ENCODE results near the gene OPTN. TPM values are rescaled to one million over a fixed set of nuclear protein-coding genes. Genes with fewer than 3 reads are reported as not detected.
"Not testable (repeated sequence)": the region's sequence is repeated elsewhere in the genome, so short reads cannot be mapped to it uniquely, and the experiment has no call there.

OPTN gene
- total RNA-seq, 1 donor from 2014 or later: 54.1 TPM

DNA sequence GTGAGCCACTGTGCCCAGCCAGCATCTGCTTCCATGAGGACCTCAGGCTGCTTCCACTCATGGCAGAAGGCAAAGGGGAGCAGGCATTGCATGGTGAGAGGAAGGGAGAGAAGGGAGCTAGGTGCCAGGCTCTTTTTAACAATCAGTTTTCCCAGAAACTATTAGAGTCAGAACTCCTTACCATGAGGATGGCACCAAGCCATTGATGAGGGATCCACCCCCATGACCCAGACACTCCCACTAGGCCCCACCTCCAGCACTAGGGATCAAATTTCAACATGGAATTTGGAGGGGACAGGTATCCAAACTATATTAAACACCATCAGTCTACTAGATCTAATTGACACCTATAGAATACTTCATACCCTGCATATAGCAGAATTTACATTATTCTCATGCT is 47.2 kb downstream of the OPTN start:
- no peak overlapping the region for H3K27ac Mint-ChIP-seq
- no peak overlapping the region for H3K4me3 Mint-ChIP-seq
- H3K27me3 Mint-ChIP-seq (ENCODE audit: insufficient read depth): peaks cover 3% of the 10 kb centered on the region
- H3K36me3 Mint-ChIP-seq (ENCODE audit: low read depth): peaks cover 22% of the 10 kb centered on the region
- intact Hi-C loops (cut with micrococcal nuclease): no loop called here
- DNase-seq (ENCODE audit: low spot score): no peak
- peaks cover 18% of the 10 kb centered on the region for H3K9me3 Mint-ChIP-seq
- H3K4me1 Mint-ChIP-seq (ENCODE audit: low read depth): no peaks in the 10 kb centered on the region

DNA sequence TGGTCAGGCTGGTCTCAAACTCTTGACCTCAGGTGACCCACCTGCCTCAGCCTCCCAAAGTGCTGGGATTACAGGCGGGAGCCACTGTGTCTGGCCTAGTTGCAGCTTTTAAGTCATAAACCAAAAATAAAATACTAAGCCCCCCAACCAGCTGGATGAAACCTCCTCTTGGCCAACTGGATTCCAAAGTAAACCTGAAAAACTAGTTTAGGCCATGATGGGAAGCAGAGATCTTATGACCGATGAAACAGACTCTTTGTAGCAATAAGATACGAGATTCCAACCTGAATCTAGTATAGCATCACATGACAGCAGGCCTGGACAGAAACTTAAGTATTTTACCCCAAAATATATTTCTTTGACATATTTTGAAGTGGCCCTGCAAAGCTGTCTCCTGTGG is 52.3 kb downstream of the OPTN start:
- Mint-ChIP-seq H3K27ac (no peak overlapping the region), H3K4me1 (ENCODE audit: low read depth) (peaks cover 9% of the 10 kb centered on the region), H3K36me3 (ENCODE audit: low read depth) (peaks cover 3% of the 10 kb centered on the region), H3K4me3 (no peak overlapping the region), H3K9me3 (peaks cover 9% of the 10 kb centered on the region), H3K27me3 (ENCODE audit: insufficient read depth) (peaks cover 3% of the 10 kb centered on the region)
- intact Hi-C loops (cut with micrococcal nuclease): no loop called here
- no peak for DNase-seq (ENCODE audit: low spot score)

DNA sequence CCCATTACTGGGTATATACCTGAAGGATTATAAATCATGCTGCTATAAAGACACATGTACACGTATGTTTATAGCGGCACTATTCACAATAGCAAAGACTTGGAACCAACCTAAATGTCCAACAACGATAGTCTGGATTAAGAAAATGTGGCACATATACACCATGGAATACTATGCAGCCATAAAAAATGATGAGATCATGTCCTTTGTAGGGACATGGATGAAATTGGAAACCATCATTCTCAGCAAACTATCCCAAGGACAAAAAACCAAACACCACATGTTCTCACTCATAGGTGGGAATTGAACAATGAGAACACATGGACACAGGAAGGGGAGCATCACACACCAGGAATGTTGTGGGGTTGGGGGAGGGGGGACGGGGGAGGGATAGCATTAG is 55.9 kb downstream of the OPTN start:
- H3K27me3 Mint-ChIP-seq (ENCODE audit: insufficient read depth); H3K36me3 Mint-ChIP-seq (ENCODE audit: low read depth); DNase-seq (ENCODE audit: low spot score); H3K9me3 Mint-ChIP-seq; H3K4me3 Mint-ChIP-seq; H3K27ac Mint-ChIP-seq; intact Hi-C loops (cut with micrococcal nuclease): not testable (repeated sequence)
- peaks cover 32% of the 10 kb centered on the region for H3K4me1 Mint-ChIP-seq (ENCODE audit: low read depth)

DNA sequence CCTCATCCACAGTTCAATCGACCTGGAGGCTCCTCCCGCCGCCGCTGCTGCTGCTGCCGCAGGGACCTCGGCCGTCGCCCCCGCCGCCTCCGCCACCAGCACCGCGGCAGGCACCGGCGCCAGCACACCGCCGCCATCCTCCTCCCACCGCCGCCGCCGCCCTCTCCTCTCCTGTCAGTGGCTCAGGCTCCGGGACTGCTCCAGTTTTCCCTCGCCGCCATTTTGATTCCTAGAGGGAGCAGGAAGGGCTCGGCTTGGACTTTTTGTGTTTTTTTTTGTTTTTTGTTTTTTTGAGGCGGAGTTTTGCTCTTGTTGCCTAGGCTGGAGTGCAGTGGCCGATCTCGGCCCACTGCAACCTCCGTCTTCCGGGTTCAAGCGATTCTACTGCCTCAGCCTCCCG is 58.4 kb downstream of the OPTN start:
- intact Hi-C loops (cut with micrococcal nuclease): no loop called here
- Mint-ChIP-seq H3K9me3 (peaks cover 9% of the 10 kb centered on the region), H3K4me1 (ENCODE audit: low read depth) (peaks cover 48% of the 10 kb centered on the region), H3K27me3 (ENCODE audit: insufficient read depth) (no peaks in the 10 kb centered on the region), H3K36me3 (ENCODE audit: low read depth) (peaks cover 10% of the 10 kb centered on the region), H3K27ac (peak overlapping the region; percentile 74), H3K4me3 (peak overlapping the region; percentile 81)
- DNase-seq (ENCODE audit: low spot score): peak; percentile 20

DNA sequence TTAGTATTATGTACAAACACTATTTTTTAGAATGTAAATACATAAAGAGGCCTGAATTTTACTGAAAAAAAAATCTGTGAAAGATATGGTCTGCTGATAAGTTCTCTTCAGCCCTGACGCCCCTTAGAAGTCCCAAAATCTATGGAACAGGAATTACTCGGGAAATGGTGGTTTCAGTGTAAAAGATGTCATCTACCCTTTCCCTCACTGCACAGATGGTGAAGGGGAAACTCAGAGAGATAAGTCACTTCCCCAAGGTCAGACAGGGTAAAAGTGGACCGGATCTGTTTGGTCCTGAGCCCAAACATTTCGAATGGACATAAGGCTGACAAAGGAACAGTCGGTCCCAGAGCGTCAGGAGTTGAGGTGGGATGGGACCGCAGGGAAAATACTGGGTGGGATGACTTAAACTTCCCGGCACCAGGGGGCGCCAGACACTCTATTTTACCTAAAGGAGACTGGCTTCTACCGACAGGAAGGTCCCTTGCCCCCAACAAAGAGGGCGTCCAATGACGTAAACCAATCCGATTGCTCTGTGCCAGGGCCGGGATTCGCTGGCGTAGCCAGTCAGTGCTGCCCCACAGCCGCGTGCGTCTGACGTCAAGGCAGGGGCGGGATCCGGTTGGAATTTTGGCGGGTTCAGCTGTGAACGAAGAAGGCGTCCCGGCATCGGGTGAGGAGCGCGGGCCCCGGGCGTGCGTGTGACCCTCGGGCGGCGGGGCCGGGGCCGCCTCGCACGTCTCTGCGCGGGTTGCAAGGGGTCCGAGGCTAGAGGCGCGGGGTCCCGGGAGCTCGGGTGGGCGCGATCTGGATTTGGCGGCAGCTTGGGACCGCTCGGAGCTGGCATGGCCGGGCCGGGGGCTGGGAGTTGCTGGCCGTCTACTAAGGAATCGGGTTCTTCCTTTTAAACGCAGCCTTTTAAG is 61.2 kb downstream of the OPTN start, which contains the start of gene MCM10:
Gene MCM10 (plus strand): TSS at position 625 of the 923 bp plus-strand sequence. CDS start 2,645 bp downstream, outside the sequence.
- intact Hi-C loops (cut with micrococcal nuclease): loop anchor here (1.0 to 5.0 kb wide), 8 partner anchors 61 to 1119 kb away; partner anchors contain the start of genes DHTKD1, OPTN, SEPHS1 and UPF2
- peaks cover 57% of the 10 kb centered on the region for H3K4me1 Mint-ChIP-seq (ENCODE audit: low read depth)
- DNase-seq (ENCODE audit: low spot score): peak; percentile 98
- no peaks in the 10 kb centered on the region for H3K27me3 Mint-ChIP-seq (ENCODE audit: insufficient read depth)
- peaks cover 9% of the 10 kb centered on the region for H3K9me3 Mint-ChIP-seq
- H3K27ac Mint-ChIP-seq: peak within 1 kb of the TSS; percentile 94
- H3K36me3 Mint-ChIP-seq (ENCODE audit: low read depth): peaks cover 13% of the 10 kb centered on the region
- peak within 1 kb of the TSS; percentile 93 for H3K4me3 Mint-ChIP-seq

DNA sequence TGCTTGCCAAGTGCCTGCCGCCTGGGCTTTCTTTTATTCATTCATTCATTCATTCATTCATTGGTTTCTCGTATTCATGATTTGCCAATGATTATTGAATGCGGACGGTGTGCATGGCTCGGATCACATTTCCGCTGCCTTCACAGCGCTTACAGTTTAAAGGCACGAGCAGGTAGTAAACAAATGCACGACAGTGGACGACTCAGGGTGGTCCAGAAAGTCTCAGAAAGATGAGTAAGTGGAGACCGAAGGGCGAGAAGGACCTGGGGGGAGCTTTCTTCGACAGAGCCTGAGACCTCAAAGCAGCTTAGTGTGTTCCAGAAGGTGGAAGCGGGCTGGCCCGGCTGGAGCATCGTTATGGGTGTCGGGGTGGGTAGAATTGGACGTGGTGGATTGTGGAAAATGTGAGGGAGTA is 61.9 kb downstream of the OPTN start:
- intact Hi-C loops (cut with micrococcal nuclease): loop anchor here (1.0 to 5.0 kb wide), 8 partner anchors 62 to 1120 kb away; partner anchors contain the start of genes DHTKD1, OPTN, SEPHS1 and UPF2
- peak overlapping the region; percentile 49 for H3K27ac Mint-ChIP-seq
- peak overlapping the region; percentile 93 for H3K4me3 Mint-ChIP-seq
- no peaks in the 10 kb centered on the region for H3K27me3 Mint-ChIP-seq (ENCODE audit: insufficient read depth)
- peaks cover 4% of the 10 kb centered on the region for H3K9me3 Mint-ChIP-seq
- DNase-seq (ENCODE audit: low spot score): no peak
- peaks cover 15% of the 10 kb centered on the region for H3K36me3 Mint-ChIP-seq (ENCODE audit: low read depth)
- peaks cover 52% of the 10 kb centered on the region for H3K4me1 Mint-ChIP-seq (ENCODE audit: low read depth)

DNA sequence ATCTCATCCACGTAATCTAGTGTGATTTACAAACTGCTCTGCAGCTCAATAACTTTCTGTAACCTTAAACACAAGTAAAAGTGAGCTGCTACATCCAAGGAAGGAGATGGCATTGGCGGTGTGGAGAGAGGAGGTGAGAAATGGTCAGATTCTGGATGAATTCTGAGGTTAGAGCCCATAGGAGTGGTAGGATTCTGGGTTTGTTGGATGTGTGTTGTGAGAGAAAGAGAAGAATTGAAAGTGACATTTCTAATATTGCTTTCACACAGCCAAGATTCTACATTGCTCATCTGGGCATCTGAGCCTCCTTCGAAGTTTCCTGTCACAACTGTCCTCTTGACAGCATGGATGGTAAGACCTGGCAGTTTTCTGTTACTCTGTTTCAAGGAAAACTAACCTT is 63.9 kb downstream of the OPTN start:
- Mint-ChIP-seq H3K27me3 (ENCODE audit: insufficient read depth) (no peaks in the 10 kb centered on the region), H3K4me3 (no peak overlapping the region), H3K27ac (no peak overlapping the region), H3K36me3 (ENCODE audit: low read depth) (peaks cover 24% of the 10 kb centered on the region), H3K4me1 (ENCODE audit: low read depth) (peaks cover 41% of the 10 kb centered on the region), H3K9me3 (no peaks in the 10 kb centered on the region)
- DNase-seq (ENCODE audit: low spot score): no peak
- intact Hi-C loops (cut with micrococcal nuclease): loop anchor here (5.0 kb wide), 2 partner anchors 1042 to 1122 kb away; partner anchors contain the start of gene UPF2

DNA sequence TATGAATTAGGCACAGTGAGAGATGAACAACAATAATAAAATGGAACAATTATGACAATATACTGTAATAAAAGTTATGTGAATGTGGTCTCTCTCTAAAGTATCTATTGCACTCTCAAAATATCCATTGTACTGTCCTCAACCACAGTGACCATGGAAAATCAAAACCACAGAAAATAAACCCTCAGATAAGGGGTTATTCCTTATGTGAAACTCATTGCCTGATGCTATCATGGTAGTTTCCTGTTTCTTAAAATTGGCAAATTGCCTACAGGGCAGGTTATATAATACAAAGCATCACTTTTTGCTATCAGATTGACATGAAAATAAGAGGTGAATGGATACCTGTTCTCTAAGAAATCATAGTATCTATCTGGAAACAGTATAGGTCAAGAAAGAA is 65.2 kb downstream of the OPTN start:
- Mint-ChIP-seq H3K9me3 (no peaks in the 10 kb centered on the region), H3K4me3 (no peak overlapping the region), H3K27me3 (ENCODE audit: insufficient read depth) (no peaks in the 10 kb centered on the region)

DNA sequence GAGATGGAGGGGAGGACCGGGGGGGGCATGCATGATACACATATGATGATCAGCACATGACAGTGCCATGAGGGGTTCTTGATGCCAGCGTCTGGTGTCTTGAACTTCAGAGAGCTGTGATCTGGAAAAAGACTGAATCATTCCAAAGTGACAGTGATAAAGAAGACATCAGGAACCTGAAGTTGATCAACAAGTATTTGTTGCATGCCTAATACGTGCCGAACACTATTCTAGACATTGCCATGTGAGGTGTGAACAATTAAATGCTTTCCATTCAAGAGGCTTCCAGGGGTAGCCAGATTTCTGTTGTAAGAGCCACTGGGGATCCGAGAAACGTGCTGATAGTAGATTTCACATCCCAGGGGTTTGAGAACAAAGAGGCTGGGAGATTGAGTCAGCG is 67.6 kb downstream of the OPTN start:
- H3K9me3 Mint-ChIP-seq: no peaks in the 10 kb centered on the region
- no peak overlapping the region for H3K27ac Mint-ChIP-seq
- H3K4me1 Mint-ChIP-seq (ENCODE audit: low read depth): peaks cover 12% of the 10 kb centered on the region
- DNase-seq (ENCODE audit: low spot score): no peak
- H3K27me3 Mint-ChIP-seq (ENCODE audit: insufficient read depth): no peaks in the 10 kb centered on the region
- intact Hi-C loops (cut with micrococcal nuclease): no loop called here
- H3K36me3 Mint-ChIP-seq (ENCODE audit: low read depth): peaks cover 34% of the 10 kb centered on the region
- no peak overlapping the region for H3K4me3 Mint-ChIP-seq

More for the DNA sequence above, 65.2 kb downstream of the OPTN start:
- Mint-ChIP-seq H3K27ac (no peak overlapping the region), H3K4me1 (ENCODE audit: low read depth) (peaks cover 31% of the 10 kb centered on the region), H3K36me3 (ENCODE audit: low read depth) (peaks cover 29% of the 10 kb centered on the region)
- intact Hi-C loops (cut with micrococcal nuclease): no loop called here
- no peak for DNase-seq (ENCODE audit: low spot score)

DNA sequence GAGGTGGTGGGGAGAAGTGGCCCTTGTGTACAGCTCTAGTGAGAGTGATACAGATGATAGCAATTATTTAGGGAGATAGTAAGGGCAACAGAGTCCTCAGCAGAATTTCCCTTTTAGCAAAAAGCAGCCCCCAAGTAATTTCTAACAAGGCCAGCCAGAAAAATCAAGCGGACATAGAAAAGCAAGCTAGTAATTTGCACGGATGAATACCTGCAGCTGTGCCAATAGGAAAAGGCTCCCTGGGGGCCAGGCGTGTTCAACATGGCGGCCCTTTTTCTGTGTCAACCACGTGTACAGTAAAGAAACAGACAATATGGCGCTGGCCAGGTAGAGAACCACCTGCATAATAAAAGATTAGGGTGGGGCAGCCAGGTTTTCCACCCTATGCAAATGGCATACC is 68.8 kb downstream of the OPTN start:
- H3K9me3 Mint-ChIP-seq: no peaks in the 10 kb centered on the region
- H3K36me3 Mint-ChIP-seq (ENCODE audit: low read depth): peaks cover 45% of the 10 kb centered on the region
- H3K4me3 Mint-ChIP-seq: no peak overlapping the region
- H3K27ac Mint-ChIP-seq: no peak overlapping the region
- peaks cover 5% of the 10 kb centered on the region for H3K4me1 Mint-ChIP-seq (ENCODE audit: low read depth)
- H3K27me3 Mint-ChIP-seq (ENCODE audit: insufficient read depth): no peaks in the 10 kb centered on the region
- no peak for DNase-seq (ENCODE audit: low spot score)
- intact Hi-C loops (cut with micrococcal nuclease): no loop called here

DNA sequence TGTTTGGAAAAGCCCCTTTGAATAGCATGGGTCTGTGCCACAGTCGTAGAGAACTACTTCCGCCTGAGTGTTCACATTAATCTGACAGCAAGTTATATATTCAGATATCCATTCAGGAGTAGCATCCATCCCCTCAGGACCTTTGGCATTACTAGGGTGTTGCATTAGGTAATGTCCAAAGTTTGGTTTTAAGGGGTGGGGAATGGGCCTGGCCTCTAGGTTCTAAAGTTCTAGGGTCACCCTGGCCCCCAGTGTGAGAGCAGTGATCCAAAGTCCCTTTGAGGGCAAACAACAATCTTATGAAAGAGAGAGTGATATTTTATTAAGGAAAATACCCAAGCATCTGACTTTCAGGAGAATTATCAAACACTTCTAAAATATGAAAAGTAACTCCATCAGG is 73.7 kb downstream of the OPTN start:
- no peak for DNase-seq (ENCODE audit: low spot score)
- no peak overlapping the region for H3K27ac Mint-ChIP-seq
- H3K27me3 Mint-ChIP-seq (ENCODE audit: insufficient read depth): no peaks in the 10 kb centered on the region
- H3K36me3 Mint-ChIP-seq (ENCODE audit: low read depth): peaks cover 56% of the 10 kb centered on the region
- no peak overlapping the region for H3K4me3 Mint-ChIP-seq
- no peaks in the 10 kb centered on the region for H3K4me1 Mint-ChIP-seq (ENCODE audit: low read depth)
- intact Hi-C loops (cut with micrococcal nuclease): no loop called here
- H3K9me3 Mint-ChIP-seq: no peaks in the 10 kb centered on the region

DNA sequence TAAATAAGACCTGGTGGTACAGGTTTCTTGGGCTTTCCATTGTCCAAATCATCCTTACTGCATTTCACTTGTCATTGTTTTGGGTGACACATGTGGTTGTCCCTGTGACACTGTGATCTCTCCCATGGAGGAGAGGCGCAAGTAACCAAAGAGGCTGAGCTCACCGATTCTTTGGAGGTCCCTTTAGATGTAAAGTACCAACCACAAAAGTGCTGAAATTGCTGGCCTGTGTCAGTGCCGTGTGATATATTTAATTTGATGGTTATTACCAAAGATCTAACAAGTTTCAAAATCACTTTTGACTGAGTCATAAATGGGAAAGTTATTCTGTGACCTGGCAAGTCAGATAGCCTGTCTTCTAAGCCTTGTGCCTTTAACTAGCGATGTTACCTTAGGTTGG is 80.8 kb downstream of the OPTN start:
- H3K36me3 Mint-ChIP-seq (ENCODE audit: low read depth): peaks cover 47% of the 10 kb centered on the region

DNA sequence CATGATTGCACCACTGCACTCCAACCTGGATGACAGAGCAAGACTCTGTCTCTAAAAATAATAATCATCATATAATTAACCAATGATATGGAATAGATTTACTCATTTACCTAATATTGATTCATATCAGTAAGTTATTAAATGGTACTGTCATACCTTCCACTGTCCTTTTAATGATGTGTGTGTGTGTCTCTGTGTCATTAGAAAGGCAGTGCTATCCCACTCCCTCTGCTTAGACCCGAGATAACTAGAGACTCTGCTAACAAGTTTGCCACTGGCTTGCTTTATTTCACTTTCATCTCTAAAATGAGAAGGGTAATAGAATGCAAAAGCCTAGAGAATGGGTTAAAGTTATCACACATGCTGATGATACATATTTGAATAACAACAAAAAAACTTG is 82.5 kb downstream of the OPTN start:
- Mint-ChIP-seq H3K4me1 (ENCODE audit: low read depth) (no peaks in the 10 kb centered on the region), H3K9me3 (no peaks in the 10 kb centered on the region), H3K4me3 (no peak overlapping the region), H3K27ac (no peak overlapping the region), H3K36me3 (ENCODE audit: low read depth) (peaks cover 48% of the 10 kb centered on the region), H3K27me3 (ENCODE audit: insufficient read depth) (no peaks in the 10 kb centered on the region)
- intact Hi-C loops (cut with micrococcal nuclease): no loop called here
- DNase-seq (ENCODE audit: low spot score): no peak

More for the DNA sequence above, 80.8 kb downstream of the OPTN start:
- H3K9me3 Mint-ChIP-seq: no peaks in the 10 kb centered on the region
- no peak overlapping the region for H3K4me3 Mint-ChIP-seq
- intact Hi-C loops (cut with micrococcal nuclease): no loop called here
- no peaks in the 10 kb centered on the region for H3K4me1 Mint-ChIP-seq (ENCODE audit: low read depth)
- H3K27ac Mint-ChIP-seq: no peak overlapping the region
- H3K27me3 Mint-ChIP-seq (ENCODE audit: insufficient read depth): no peaks in the 10 kb centered on the region
- no peak for DNase-seq (ENCODE audit: low spot score)

All from activated T-helper 1 cell treated with anti-CD3 and anti-CD28 coated beads, Interleukin-12 subunit alpha, Interleukin-12 subunit beta, Interleukin-2, Interleukin-4 antibody, amounts not matched to agents 30 ng/mL and 10 ng/mL and 1 ng/mL, durations not matched to agents 14 hours and 24 hours and 36 hours (primary cell).